Measurements from ENCODE around the gene SDHA.

SDHA gene

DNA sequence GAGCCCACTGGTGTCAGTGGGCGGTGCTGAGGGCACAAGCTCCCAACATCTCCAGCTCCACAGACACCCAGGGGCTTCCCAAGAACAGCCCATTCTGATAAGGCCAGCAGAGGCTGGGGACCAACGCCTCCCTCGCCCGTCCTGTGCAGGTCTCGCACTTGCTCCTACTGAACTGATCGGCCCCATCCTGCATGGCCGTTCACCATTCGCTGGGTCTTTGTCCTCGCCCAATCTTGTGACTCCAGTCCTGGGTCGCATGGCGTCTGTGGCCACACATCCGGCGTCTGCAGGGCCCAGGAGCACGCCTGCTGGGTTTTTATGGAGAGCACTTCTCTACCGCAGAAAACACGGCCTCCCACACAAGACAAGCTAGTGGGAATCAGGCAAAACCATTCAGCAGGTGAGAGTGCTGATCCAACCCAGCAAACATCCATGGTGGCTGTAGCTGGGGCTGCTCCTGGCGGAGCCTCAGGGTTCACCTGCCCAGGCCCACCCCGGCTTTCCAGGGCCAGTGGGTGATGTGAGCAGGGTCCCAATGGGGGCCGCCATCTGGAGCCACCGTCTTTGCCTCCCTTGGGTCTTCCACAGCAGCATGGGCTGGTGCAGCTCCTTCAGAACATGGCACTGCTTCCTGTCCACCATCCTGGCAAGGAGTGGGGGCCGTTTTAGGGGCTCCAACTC, 19.5 kb upstream of the SDHA start:
- H3K27me3 ChIP-seq (ENCODE audit: control insufficient read depth in 1 of 2, insufficient read depth in 2 of 2, low read length in 2 of 2), result no peaks in the 10 kb centered on the region
- H3K4me1 ChIP-seq (ENCODE audit: control insufficient read depth in 1 of 2, insufficient read depth in 2 of 2, low read length in 2 of 2), result no peaks in the 10 kb centered on the region
- H3K27ac ChIP-seq (ENCODE audit: low read depth, low read length), result no peak overlapping the region
- H3K4me3 ChIP-seq (ENCODE audit: low read depth in 1 of 2, low read length in 2 of 2), result no peak overlapping the region
- no peak overlapping the region for H3K9ac ChIP-seq (ENCODE audit: low read depth in 1 of 2, low read length in 2 of 2)
- H3K9me3 ChIP-seq (ENCODE audit: control insufficient read depth in 1 of 2, low read length in 2 of 2), result no peaks in the 10 kb centered on the region
- peaks cover 4 to 7% of the 10 kb centered on the region in 2 donors for H3K36me3 ChIP-seq (ENCODE audit: control insufficient read depth in 1 of 2, insufficient read depth in 2 of 2, low read length in 2 of 2)

DNA sequence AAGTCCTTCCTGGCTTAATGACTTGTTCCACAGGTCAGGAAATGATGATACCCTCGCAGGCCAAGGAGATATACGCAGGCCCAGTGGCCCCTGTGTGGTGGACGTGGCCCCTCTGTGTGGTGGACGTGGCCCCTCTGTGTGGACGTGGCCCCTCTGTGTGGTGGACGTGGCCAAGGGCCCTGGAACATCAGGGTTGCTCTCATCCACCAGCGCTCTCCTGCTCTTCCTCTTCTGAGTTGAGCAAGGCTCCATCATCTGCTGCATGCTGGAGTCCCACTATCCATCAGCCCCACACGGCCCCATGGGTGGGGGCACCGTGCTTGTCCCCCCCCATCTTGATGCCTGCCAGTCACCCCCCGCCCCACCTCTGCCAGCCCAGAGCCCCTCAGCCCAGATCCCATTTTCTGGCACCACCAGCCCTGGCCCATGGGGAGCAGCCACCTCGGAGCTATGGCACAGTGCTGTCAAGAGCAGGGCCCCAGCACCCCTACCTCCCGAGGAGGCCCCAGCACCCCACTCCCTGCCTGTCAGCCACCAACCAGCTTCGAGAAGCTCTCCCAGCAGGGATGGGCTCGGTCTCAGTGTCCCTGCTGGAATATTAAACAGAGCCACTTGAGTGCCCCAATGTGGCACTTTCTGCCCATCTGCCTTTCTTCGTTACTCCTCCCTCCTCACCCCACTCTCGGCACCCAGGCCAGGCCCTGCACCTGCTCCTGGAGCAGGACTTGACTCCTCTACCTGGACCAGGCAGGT, 18.7 kb upstream of the SDHA start:
- Histone ChIP-seq H3K36me3 (ENCODE audit: control insufficient read depth in 1 of 2, insufficient read depth in 2 of 2, low read length in 2 of 2) (peaks cover 9 to 14% of the 10 kb centered on the region in 2 donors), H3K9ac (ENCODE audit: low read depth in 1 of 2, low read length in 2 of 2) (no peak overlapping the region), H3K4me1 (ENCODE audit: control insufficient read depth in 1 of 2, insufficient read depth in 2 of 2, low read length in 2 of 2) (no peaks in the 10 kb centered on the region), H3K9me3 (ENCODE audit: control insufficient read depth in 1 of 2, low read length in 2 of 2) (no peaks in the 10 kb centered on the region), H3K27me3 (ENCODE audit: control insufficient read depth in 1 of 2, insufficient read depth in 2 of 2, low read length in 2 of 2) (no peaks in the 10 kb centered on the region), H3K4me3 (ENCODE audit: low read depth in 1 of 2, low read length in 2 of 2) (no peak overlapping the region), H3K27ac (ENCODE audit: low read depth, low read length) (no peak overlapping the region)

DNA sequence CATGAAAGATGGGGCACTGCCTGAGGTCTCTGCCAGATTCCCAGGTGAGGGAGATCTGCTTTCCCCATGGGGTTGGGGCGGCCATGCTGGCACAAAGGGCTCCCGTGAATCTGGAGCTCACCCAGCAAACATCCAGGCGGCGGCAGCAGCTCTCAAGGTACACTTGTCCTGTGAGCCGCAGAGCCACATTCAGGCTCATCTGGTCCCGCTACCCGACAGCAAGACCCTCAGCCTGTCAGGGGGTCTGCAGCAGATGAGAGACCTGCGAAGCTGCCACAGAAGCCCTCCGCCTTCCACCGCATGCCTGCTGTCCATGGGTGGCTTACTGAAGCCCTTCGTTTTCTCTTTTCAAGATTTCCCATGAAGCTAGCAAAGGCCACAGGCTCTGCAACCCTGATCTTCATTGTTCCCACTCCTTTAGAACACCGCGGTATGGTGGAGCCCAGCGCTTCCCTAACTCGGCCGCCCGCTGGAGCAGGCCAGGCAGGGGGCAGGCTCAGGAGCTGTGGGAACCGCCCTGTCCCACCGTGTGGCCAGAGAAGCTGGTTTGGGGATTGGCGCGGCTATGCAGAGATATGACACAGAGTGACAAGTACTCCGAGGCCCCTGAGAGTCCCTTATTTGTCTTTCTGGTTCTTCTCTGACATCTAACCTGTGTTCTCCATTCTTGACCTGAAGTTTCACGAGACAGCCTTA, 18.0 kb upstream of the SDHA start:
- no peak overlapping the region for H3K9ac ChIP-seq (ENCODE audit: low read depth in 1 of 2, low read length in 2 of 2)
- H3K27ac ChIP-seq (ENCODE audit: low read depth, low read length), result no peak overlapping the region
- H3K4me3 ChIP-seq (ENCODE audit: low read depth in 1 of 2, low read length in 2 of 2), result no peak overlapping the region
- no peaks in the 10 kb centered on the region for H3K4me1 ChIP-seq (ENCODE audit: control insufficient read depth in 1 of 2, insufficient read depth in 2 of 2, low read length in 2 of 2)
- peaks cover 14 to 18% of the 10 kb centered on the region in 2 donors for H3K36me3 ChIP-seq (ENCODE audit: control insufficient read depth in 1 of 2, insufficient read depth in 2 of 2, low read length in 2 of 2)
- H3K27me3 ChIP-seq (ENCODE audit: control insufficient read depth in 1 of 2, insufficient read depth in 2 of 2, low read length in 2 of 2), result no peaks in the 10 kb centered on the region
- no peaks in the 10 kb centered on the region for H3K9me3 ChIP-seq (ENCODE audit: control insufficient read depth in 1 of 2, low read length in 2 of 2)

DNA sequence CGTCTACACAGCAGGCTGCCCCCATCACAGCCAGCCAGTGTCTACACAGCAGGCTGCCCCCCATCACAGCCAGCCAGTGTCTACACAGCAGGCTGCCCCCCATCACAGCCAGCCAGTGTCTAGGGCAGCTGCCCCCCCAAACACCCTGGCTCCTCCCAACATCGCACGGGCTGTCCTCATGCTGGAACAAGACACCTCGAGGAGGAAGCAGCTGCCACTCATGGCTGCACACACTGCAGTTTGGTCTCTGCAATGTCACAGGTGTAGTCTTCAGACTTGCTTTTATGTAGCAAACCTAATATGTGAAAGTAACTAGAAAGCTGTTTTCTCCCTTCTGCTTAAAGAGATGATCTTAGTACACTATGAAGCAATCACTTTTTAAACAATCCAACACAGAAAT, 17.1 kb upstream of the SDHA start:
- H3K27ac ChIP-seq (ENCODE audit: low read depth, low read length), result no peak overlapping the region
- H3K4me1 ChIP-seq (ENCODE audit: control insufficient read depth in 1 of 2, insufficient read depth in 2 of 2, low read length in 2 of 2), result no peaks in the 10 kb centered on the region
- no peaks in the 10 kb centered on the region for H3K27me3 ChIP-seq (ENCODE audit: control insufficient read depth in 1 of 2, insufficient read depth in 2 of 2, low read length in 2 of 2)
- H3K36me3 ChIP-seq (ENCODE audit: control insufficient read depth in 1 of 2, insufficient read depth in 2 of 2, low read length in 2 of 2), result peaks cover 14 to 22% of the 10 kb centered on the region in 2 donors
- H3K9ac ChIP-seq (ENCODE audit: low read depth in 1 of 2, low read length in 2 of 2), result no peak overlapping the region
- no peak overlapping the region for H3K4me3 ChIP-seq (ENCODE audit: low read depth in 1 of 2, low read length in 2 of 2)
- no peaks in the 10 kb centered on the region for H3K9me3 ChIP-seq (ENCODE audit: control insufficient read depth in 1 of 2, low read length in 2 of 2)

DNA sequence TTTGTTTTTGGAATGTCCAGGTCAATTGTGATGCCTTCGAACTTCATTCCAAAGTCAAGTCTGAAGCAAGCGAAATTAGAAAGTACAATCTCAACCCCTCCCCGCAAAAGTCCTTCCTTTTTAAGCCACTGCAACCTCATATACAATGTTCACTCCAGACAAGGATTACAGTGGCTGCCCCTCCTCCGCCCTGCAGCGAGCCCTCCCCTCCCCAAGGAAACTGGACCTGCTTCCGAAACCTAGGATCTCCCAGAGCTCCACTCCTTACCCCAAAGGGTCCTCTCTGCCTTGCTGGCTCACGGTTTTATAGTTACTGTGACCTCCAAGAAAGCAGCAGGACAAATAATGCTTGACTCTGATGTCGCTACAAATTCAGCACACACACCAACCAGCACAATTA, 16.4 kb upstream of the SDHA start:
- peaks cover 14 to 22% of the 10 kb centered on the region in 2 donors for H3K36me3 ChIP-seq (ENCODE audit: control insufficient read depth in 1 of 2, insufficient read depth in 2 of 2, low read length in 2 of 2)
- no peak overlapping the region for H3K27ac ChIP-seq (ENCODE audit: low read depth, low read length)
- no peak overlapping the region for H3K9ac ChIP-seq (ENCODE audit: low read depth in 1 of 2, low read length in 2 of 2)
- no peak overlapping the region for H3K4me3 ChIP-seq (ENCODE audit: low read depth in 1 of 2, low read length in 2 of 2)
- no peaks in the 10 kb centered on the region for H3K9me3 ChIP-seq (ENCODE audit: control insufficient read depth in 1 of 2, low read length in 2 of 2)
- no peaks in the 10 kb centered on the region for H3K27me3 ChIP-seq (ENCODE audit: control insufficient read depth in 1 of 2, insufficient read depth in 2 of 2, low read length in 2 of 2)
- H3K4me1 ChIP-seq (ENCODE audit: control insufficient read depth in 1 of 2, insufficient read depth in 2 of 2, low read length in 2 of 2), result no peaks in the 10 kb centered on the region

DNA sequence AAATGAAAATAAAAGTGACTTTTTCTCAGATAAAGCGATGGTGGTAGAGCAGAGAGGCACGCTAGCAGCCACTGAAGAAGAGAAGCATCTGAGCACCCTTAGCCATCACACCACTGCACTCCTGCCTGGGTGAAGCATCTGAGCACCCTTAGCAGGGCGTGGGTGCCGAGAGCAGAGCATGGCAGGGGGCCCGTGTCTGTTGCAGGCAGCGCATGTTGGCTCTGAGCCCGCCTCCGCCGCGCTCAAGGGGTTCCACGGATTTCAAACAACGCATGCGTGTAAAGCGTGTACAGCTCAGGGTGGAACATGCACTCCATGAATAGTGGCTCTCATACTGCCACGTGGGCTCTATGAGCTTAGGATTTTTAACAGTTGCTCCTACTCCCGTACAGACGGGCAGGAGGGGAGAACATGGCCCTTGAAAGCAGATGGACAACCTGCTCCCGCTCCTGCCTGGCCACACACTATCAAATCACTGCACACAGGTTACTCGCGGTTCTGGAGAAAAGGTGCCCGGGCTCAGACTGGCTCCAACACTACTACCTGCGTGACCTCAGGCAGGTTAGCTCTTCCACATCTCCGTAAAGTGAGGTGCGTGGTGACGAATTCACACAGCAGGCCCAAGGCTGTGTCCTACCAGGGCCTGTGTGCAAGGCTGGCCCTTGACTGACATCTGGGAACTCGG, 14.7 kb upstream of the SDHA start:
- Histone ChIP-seq H3K27me3 (ENCODE audit: control insufficient read depth in 1 of 2, insufficient read depth in 2 of 2, low read length in 2 of 2) (no peaks in the 10 kb centered on the region), H3K9me3 (ENCODE audit: control insufficient read depth in 1 of 2, low read length in 2 of 2) (no peaks in the 10 kb centered on the region), H3K27ac (ENCODE audit: low read depth, low read length) (no peak overlapping the region), H3K9ac (ENCODE audit: low read depth in 1 of 2, low read length in 2 of 2) (no peak overlapping the region), H3K36me3 (ENCODE audit: control insufficient read depth in 1 of 2, insufficient read depth in 2 of 2, low read length in 2 of 2) (peaks cover 14 to 31% of the 10 kb centered on the region in 2 donors), H3K4me3 (ENCODE audit: low read depth in 1 of 2, low read length in 2 of 2) (no peak overlapping the region), H3K4me1 (ENCODE audit: control insufficient read depth in 1 of 2, insufficient read depth in 2 of 2, low read length in 2 of 2) (no peaks in the 10 kb centered on the region)

DNA sequence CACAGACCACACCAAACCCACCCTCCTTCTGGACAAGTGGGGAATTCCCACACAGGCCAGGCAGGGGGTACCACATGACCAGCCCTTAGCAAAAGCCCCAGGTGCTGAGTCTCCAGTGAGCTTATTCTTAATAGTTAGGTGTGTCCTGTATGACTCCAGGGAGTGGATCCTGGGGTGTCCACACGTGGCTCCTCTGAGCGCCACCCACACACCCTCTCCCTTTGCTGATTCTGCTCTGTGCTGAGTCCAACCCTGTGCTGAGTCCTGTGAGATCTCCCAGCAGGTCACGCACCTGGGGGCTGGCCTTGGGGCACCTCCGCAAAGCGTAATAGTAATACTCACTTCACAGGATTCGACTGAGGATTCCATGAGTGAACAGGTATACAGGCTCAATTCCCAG, 14.1 kb upstream of the SDHA start:
- H3K27me3 ChIP-seq (ENCODE audit: control insufficient read depth in 1 of 2, insufficient read depth in 2 of 2, low read length in 2 of 2), result no peaks in the 10 kb centered on the region
- no peak overlapping the region for H3K4me3 ChIP-seq (ENCODE audit: low read depth in 1 of 2, low read length in 2 of 2)
- peaks cover 14 to 31% of the 10 kb centered on the region in 2 donors for H3K36me3 ChIP-seq (ENCODE audit: control insufficient read depth in 1 of 2, insufficient read depth in 2 of 2, low read length in 2 of 2)
- no peak overlapping the region for H3K27ac ChIP-seq (ENCODE audit: low read depth, low read length)
- no peak overlapping the region for H3K9ac ChIP-seq (ENCODE audit: low read depth in 1 of 2, low read length in 2 of 2)
- no peaks in the 10 kb centered on the region for H3K9me3 ChIP-seq (ENCODE audit: control insufficient read depth in 1 of 2, low read length in 2 of 2)
- no peaks in the 10 kb centered on the region for H3K4me1 ChIP-seq (ENCODE audit: control insufficient read depth in 1 of 2, insufficient read depth in 2 of 2, low read length in 2 of 2)

DNA sequence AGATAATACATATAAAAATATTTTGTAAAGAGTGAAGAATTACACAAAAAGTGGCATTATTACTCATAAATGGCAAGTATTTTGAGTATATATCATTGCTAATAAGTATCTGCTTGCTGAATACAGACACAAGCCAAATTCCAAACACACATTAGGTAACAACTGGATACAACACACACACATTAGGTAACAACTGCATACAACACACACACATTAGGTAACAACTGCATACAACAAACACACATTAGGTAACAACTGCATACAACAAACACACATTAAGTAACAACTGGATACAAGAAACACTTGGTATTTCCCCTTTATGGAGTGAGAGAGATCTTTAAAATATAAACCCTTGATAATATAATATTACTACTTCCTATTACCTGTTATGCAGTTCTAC, 13.7 kb upstream of the SDHA start:
- Histone ChIP-seq H3K4me3 (ENCODE audit: low read depth in 1 of 2, low read length in 2 of 2) (no peak overlapping the region), H3K27me3 (ENCODE audit: control insufficient read depth in 1 of 2, insufficient read depth in 2 of 2, low read length in 2 of 2) (no peaks in the 10 kb centered on the region), H3K36me3 (ENCODE audit: control insufficient read depth in 1 of 2, insufficient read depth in 2 of 2, low read length in 2 of 2) (peaks cover 14 to 31% of the 10 kb centered on the region in 2 donors), H3K27ac (ENCODE audit: low read depth, low read length) (no peak overlapping the region), H3K9ac (ENCODE audit: low read depth in 1 of 2, low read length in 2 of 2) (no peak overlapping the region), H3K4me1 (ENCODE audit: control insufficient read depth in 1 of 2, insufficient read depth in 2 of 2, low read length in 2 of 2) (no peaks in the 10 kb centered on the region), H3K9me3 (ENCODE audit: control insufficient read depth in 1 of 2, low read length in 2 of 2) (no peaks in the 10 kb centered on the region)

DNA sequence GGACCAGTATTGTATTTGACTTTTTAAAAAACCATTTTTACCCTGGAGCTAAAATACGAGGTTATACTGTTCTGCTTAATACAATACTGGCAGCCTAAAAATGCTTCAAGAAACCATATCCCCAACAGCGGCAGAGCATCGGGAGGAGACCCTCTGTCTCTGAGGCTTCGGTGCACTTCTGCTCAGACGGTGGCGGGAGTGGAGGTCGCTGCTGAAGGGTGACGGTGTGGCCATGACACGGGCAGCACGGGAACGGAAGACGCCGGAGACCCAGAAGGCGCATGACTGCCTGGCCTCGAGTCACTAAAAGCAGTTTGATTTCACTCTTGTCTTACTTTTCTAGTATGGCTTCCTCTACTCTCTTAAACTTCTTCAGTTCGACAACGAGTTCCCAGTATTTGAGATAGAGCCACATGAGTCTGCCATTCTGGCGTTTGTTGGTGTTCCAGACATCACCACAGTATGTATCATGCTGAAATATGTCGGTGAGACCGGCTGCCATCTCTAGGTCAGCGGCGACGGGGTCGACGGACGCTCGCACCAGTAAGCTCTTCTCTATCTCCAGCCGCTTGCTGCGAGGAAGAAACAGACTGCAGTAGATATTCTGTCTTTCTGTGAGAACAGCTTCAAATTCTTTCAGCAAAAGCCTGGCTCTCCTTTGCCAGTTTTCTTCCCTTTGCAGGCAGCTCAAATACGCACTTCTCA, 13.0 kb upstream of the SDHA start:
- Histone ChIP-seq H3K9me3 (ENCODE audit: control insufficient read depth in 1 of 2, low read length in 2 of 2) (no peaks in the 10 kb centered on the region), H3K4me1 (ENCODE audit: control insufficient read depth in 1 of 2, insufficient read depth in 2 of 2, low read length in 2 of 2) (no peaks in the 10 kb centered on the region), H3K27ac (ENCODE audit: low read depth, low read length) (no peak overlapping the region), H3K27me3 (ENCODE audit: control insufficient read depth in 1 of 2, insufficient read depth in 2 of 2, low read length in 2 of 2) (no peaks in the 10 kb centered on the region), H3K9ac (ENCODE audit: low read depth in 1 of 2, low read length in 2 of 2) (no peak overlapping the region), H3K4me3 (ENCODE audit: low read depth in 1 of 2, low read length in 2 of 2) (no peak overlapping the region), H3K36me3 (ENCODE audit: control insufficient read depth in 1 of 2, insufficient read depth in 2 of 2, low read length in 2 of 2) (peaks cover 14 to 31% of the 10 kb centered on the region in 2 donors)

Measured in duodenal mucosa (tissue), 2 donors.